B cell (primary cell): Measurements from ENCODE around the gene ECM2. TPM values are rescaled to one million over a fixed set of nuclear protein-coding genes. Genes with fewer than 3 reads are reported as not detected.

ENCODE experiments used
- ATAC-seq: fragments of 200-7000 bp; cut with Tn5 transposase; one replicate; pipeline ENCODE4 v1.10.0; 2021; ENCODE audit warnings: low read depth, mild to moderate bottlenecking, moderate number of reproducible peaks, moderate library complexity
- CTCF ChIA-PET: fragments of 350-600 bp; sonication (Branson Sonifier 250); formaldehyde crosslinking; loops from one replicate; lab custom pipeline; 2021; ENCODE audit warnings: antibody characterized with exemption, inconsistent platforms; lab: Charles Lee
- POLR2A ChIA-PET: fragments of 350-600 bp; sonication (Branson Sonifier 250); formaldehyde crosslinking; loops from one replicate; lab custom pipeline; 2021; ENCODE audit warnings: antibody characterized with exemption; lab: Charles Lee
- DNase-seq: peaks from one replicate; pipeline ENCODE4 v3.0.0; 2013
- H2AFZ ChIP-seq: 2 replicates; pipeline ENCODE4 v1.6.1; 2012; ENCODE audit warnings: mild to moderate bottlenecking, low read depth, low read length; ENCODE audit not compliant: insufficient read depth, poor library complexity, severe bottlenecking
- H3K27ac ChIP-seq, 2 donors: 1 replicate in 1 of 2; 2 replicates in 1 of 2; pipeline ENCODE4 v1.5.1; 2012 to 2013; ENCODE audit warnings: low read length in 2 of 2, mild to moderate bottlenecking in 2 of 2, moderate library complexity in 1 of 2
- H3K27me3 ChIP-seq, 4 experiments: fragments of 200-600 bp in 1 of 4; sonication (generic) in 1 of 4; replicated peaks in 1 of 4; 1 replicate in 2 of 4; 2 replicates in 2 of 4; pipeline versions ENCODE4 v1.6.1 to v1.7.0; 2013 to 2016; ENCODE audit warnings: low read length in 3 of 4, mild to moderate bottlenecking in 2 of 4, mixed read lengths in 1 of 4, moderate library complexity in 1 of 4; ENCODE audit not compliant: insufficient read depth in 4 of 4, control insufficient read depth in 3 of 4; ENCODE audit errors: control extremely low read depth in 1 of 4
- H3K36me3 ChIP-seq, 2 experiments: replicated peaks in 1 of 2; 1 replicate in 1 of 2; 2 replicates in 1 of 2; pipeline versions ENCODE4 v1.6.1 to v1.7.1; 2013; ENCODE audit warnings: low read length in 1 of 2; ENCODE audit not compliant: insufficient read depth in 2 of 2, control insufficient read depth in 1 of 2; ENCODE audit errors: control extremely low read depth in 1 of 2, extremely low read depth in 1 of 2
- H3K4me1 ChIP-seq, 2 donors: fragments of 200-600 bp in 1 of 2; sonication (generic) in 1 of 2; 1 replicate in 1 of 2; 2 replicates in 1 of 2; pipeline versions ENCODE4 v1.5.1 to v1.6.1; 2013 to 2017; ENCODE audit warnings: low read length in 2 of 2; ENCODE audit not compliant: control insufficient read depth in 2 of 2, insufficient read depth in 2 of 2
- H3K4me2 ChIP-seq: replicated peaks from 2 replicates; pipeline ENCODE3; 2012; ENCODE audit warnings: mild to moderate bottlenecking, low read depth, low read length; ENCODE audit not compliant: poor library complexity, severe bottlenecking
- H3K4me3 ChIP-seq, 5 experiments: fragments of 200-600 bp in 1 of 5; sonication (generic) in 1 of 5; 1 replicate in 3 of 5; 2 replicates in 2 of 5; pipeline versions ENCODE4 v1.5.1 to v1.7.0; 2011 to 2016; ENCODE audit warnings: low read length in 4 of 5, mild to moderate bottlenecking in 4 of 5, low read depth in 2 of 5, control low read depth in 1 of 5, moderate library complexity in 1 of 5; ENCODE audit not compliant: insufficient read depth in 1 of 5; ENCODE audit errors: control extremely low read depth in 1 of 5, extremely low read depth in 1 of 5
- H3K79me2 ChIP-seq: fragments of 200-600 bp; sonication (generic); one replicate; pipeline ENCODE4 v1.6.0; 2016; ENCODE audit warnings: low read length; ENCODE audit not compliant: control insufficient read depth, insufficient read depth
- H3K9ac ChIP-seq: fragments of 200-600 bp; sonication (generic); 2 replicates; pipeline ENCODE4 v1.6.1; 2017; ENCODE audit warnings: mild to moderate bottlenecking, low read length, moderate library complexity
- H3K9me3 ChIP-seq, 3 donors: one replicate each; pipeline versions ENCODE4 v1.6.1 to v1.7.1; 2013; ENCODE audit warnings: low read length in 2 of 3; ENCODE audit not compliant: control insufficient read depth in 2 of 3, insufficient read depth in 1 of 3; ENCODE audit errors: control extremely low read depth in 1 of 3
- H4K20me1 ChIP-seq: 2 replicates; pipeline ENCODE4 v1.6.0; 2012; ENCODE audit warnings: mild to moderate bottlenecking, low read length; ENCODE audit not compliant: insufficient read depth, control insufficient read depth, poor library complexity, severe bottlenecking
- H3K27ac Mint-ChIP-seq: one replicate; pipeline ENCODE4 v1.8.0; 2021; ENCODE audit warnings: mixed read lengths
- H3K27me3 Mint-ChIP-seq: one replicate; pipeline ENCODE4 v1.8.0; 2021; ENCODE audit warnings: mixed read lengths
- H3K4me1 Mint-ChIP-seq: one replicate; pipeline ENCODE4 v1.8.0; 2021; ENCODE audit warnings: mixed read lengths
- H3K4me3 Mint-ChIP-seq: one replicate; pipeline ENCODE4 v1.8.0; 2021; ENCODE audit warnings: mixed read lengths
- H3K9me3 Mint-ChIP-seq: one replicate; pipeline ENCODE4 v1.8.0; 2022; ENCODE audit warnings: mixed read lengths; ENCODE audit not compliant: insufficient read depth
- CTCF ChIP-seq: fragments of 200-600 bp; IDR thresholded peaks from one replicate; pipeline ENCODE4 v1.8.0; 2022; ENCODE audit warnings: antibody characterized with exemption, mild to moderate bottlenecking
- EZH2 ChIP-seq: IDR thresholded peaks from 2 replicates; pipeline ENCODE4 v1.6.1; 2012; ENCODE audit warnings: borderline replicate concordance, low read depth, mild to moderate bottlenecking, moderate library complexity, low read length; ENCODE audit not compliant: insufficient read depth, poor library complexity, severe bottlenecking
- WGBS: methylation state at CpG from one replicate; pipeline ENCODE4 v1.1.5; 2013; ENCODE audit warnings: missing lambda C conversion rate; ENCODE audit not compliant: insufficient coverage; 5-methylcytosine and 5-hydroxymethylcytosine counted together
- intact Hi-C: fragments of 100-400 bp; cut with micrococcal nuclease; formaldehyde crosslinking; loops from one replicate; pipeline ENCODE4 v1.10.0; 2022
- polyA plus RNA-seq: library from polyadenylated mRNA; depleted of rRNA; stranded (reverse); fragments of >200 nt; gene quantifications from 2 replicates; pipeline ENCODE4 v1.2.3, GENCODE V29; 2012
- total RNA-seq, 2 donors: library from RNA; stranded (reverse); fragments of 120-200 nt in 1 of 2; gene quantifications; 1 replicate in 1 of 2; 2 replicates in 1 of 2; pipeline versions ENCODE4 v1.2.3 to v1.2.4, GENCODE V29; 2013 to 2022

ECM2 gene
- total and polyA plus RNA-seq, 2 donors (not counting 1 experiment from before 2014, with no cell fraction given): not detected

- DNase-seq (no peak), ATAC-seq (no peak)
- H3K4me3 Mint-ChIP-seq: no peak overlapping the region
- Histone ChIP-seq H3K4me1 (no peaks in the 10 kb centered on the region), H3K9me3 (no peaks in the 10 kb centered on the region), H4K20me1 (no peaks in the 10 kb centered on the region), H3K4me3 (no peak overlapping the region), H2AFZ (no peak overlapping the region), H3K9ac (no peak overlapping the region), H3K4me2 (no peak overlapping the region), H3K27ac (no peak overlapping the region), H3K36me3 (no peaks in the 10 kb centered on the region), H3K27me3 (no peaks in the 10 kb centered on the region), H3K79me2 (no peaks in the 10 kb centered on the region)
- ChIA-PET POLR2A (no interaction called here), CTCF (no interaction called here)
- intact Hi-C loops: no loop called here
- TF ChIP-seq CTCF: no peak
- H3K9me3 Mint-ChIP-seq: no peaks in the 10 kb centered on the region
- no peak overlapping the region for H3K27ac Mint-ChIP-seq
- H3K4me1 Mint-ChIP-seq: no peaks in the 10 kb centered on the region
- 96% methylated on average over 3 of the region's 3 CpGs for WGBS
- no peaks in the 10 kb centered on the region for H3K27me3 Mint-ChIP-seq
These were observed 71.8 kb downstream of the ECM2 start for GRCh38 chr9:92463984-92464383.

GRCh38 chr9:92463387-92463786 lies 72.4 kb downstream of the ECM2 start:
- no peaks in the 10 kb centered on the region for H3K79me2 ChIP-seq
- H3K4me1 Mint-ChIP-seq: no peaks in the 10 kb centered on the region
- no peaks in the 10 kb centered on the region for H3K27me3 ChIP-seq
- no peaks in the 10 kb centered on the region for H3K9me3 Mint-ChIP-seq
- no peaks in the 10 kb centered on the region for H3K36me3 ChIP-seq
- no peak for TF ChIP-seq CTCF
- no peak for TF ChIP-seq EZH2
- intact Hi-C loops: no loop called here
- H3K4me3 Mint-ChIP-seq: no peak overlapping the region
- POLR2A ChIA-PET: no interaction called here
- ATAC-seq: no peak
- no peak overlapping the region for H3K9ac ChIP-seq
- H2AFZ ChIP-seq: no peak overlapping the region
- no peak for DNase-seq
- CTCF ChIA-PET: no interaction called here
- H3K4me3 ChIP-seq: no peak overlapping the region
- H3K4me2 ChIP-seq: no peak overlapping the region
- no peaks in the 10 kb centered on the region for H3K27me3 Mint-ChIP-seq
- no peaks in the 10 kb centered on the region for H4K20me1 ChIP-seq
- H3K9me3 ChIP-seq: no peaks in the 10 kb centered on the region
- no peak overlapping the region for H3K27ac ChIP-seq
- no peak overlapping the region for H3K27ac Mint-ChIP-seq
- no peaks in the 10 kb centered on the region for H3K4me1 ChIP-seq
